Measurements from ENCODE around the gene CHST6.

DNA sequence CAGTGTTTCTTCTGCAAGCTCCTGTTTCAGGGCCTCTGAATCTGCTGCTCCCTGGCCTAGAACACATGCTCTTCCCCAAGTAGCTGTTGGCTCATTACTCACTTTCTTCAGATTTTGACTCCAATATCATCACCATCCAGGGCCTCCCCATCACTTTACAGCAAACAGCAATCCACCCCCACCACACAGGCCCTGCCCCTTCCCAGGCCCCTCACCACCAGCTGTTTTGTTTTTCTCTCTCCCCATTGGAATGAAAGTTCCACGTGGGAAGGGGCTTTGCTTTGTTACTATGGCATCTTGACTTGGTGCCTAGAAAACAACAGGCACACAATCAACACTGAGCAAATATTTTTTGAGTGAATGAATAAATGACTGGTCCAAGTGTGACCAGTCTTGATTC is 34.8 kb downstream of the CHST6 start:
- TF ChIP-seq, protein P1, sequence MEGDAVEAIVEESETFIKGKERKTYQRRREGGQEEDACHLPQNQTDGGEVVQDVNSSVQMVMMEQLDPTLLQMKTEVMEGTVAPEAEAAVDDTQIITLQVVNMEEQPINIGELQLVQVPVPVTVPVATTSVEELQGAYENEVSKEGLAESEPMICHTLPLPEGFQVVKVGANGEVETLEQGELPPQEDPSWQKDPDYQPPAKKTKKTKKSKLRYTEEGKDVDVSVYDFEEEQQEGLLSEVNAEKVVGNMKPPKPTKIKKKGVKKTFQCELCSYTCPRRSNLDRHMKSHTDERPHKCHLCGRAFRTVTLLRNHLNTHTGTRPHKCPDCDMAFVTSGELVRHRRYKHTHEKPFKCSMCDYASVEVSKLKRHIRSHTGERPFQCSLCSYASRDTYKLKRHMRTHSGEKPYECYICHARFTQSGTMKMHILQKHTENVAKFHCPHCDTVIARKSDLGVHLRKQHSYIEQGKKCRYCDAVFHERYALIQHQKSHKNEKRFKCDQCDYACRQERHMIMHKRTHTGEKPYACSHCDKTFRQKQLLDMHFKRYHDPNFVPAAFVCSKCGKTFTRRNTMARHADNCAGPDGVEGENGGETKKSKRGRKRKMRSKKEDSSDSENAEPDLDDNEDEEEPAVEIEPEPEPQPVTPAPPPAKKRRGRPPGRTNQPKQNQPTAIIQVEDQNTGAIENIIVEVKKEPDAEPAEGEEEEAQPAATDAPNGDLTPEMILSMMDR (conservative IDR thresholded peaks at IDR 0.05 in 1 of 2, IDR thresholded peaks at IDR 0.05 in 1 of 2; ENCODE audit: extremely low read depth in 1 of 2, insufficient read depth in 1 of 2, low read depth in 1 of 2, low read length in 2 of 2), result no peak
- TF ChIP-seq EZH2 (IDR thresholded peaks at IDR 0.05; ENCODE audit: borderline replicate concordance, low read length), result no peak
